HepG2 (cell line): ENCODE data around the gene LZTS2. TPM values are rescaled to one million over a fixed set of nuclear protein-coding genes. Genes with fewer than 3 reads are reported as not detected.

Experiments
- AGO1 ChIP-seq: fragments of 200-400 bp; formaldehyde crosslinking; IDR thresholded peaks from 2 replicates; pipeline ENCODE4 v1.6.1; 2017; ENCODE audit warnings: mild to moderate bottlenecking, low read depth, low read length, moderate library complexity; ENCODE audit not compliant: poor library complexity, severe bottlenecking
- AKNA ChIP-seq: sonication (generic); formaldehyde crosslinking; IDR thresholded peaks from 2 replicates; pipeline ENCODE4 v1.4.0; 2020; ENCODE audit warnings: missing genetic modification reagents, borderline replicate concordance
- GFI1 ChIP-seq: sonication (generic); formaldehyde crosslinking; IDR thresholded peaks from 2 replicates; pipeline ENCODE4 v1.5.0; 2020; ENCODE audit warnings: missing genetic modification reagents, mild to moderate bottlenecking, borderline replicate concordance
- KDM4B ChIP-seq: sonication (generic); formaldehyde crosslinking; IDR thresholded peaks from 2 replicates; pipeline ENCODE4 v1.4.0; 2020; ENCODE audit warnings: missing genetic modification reagents
- KLF11 ChIP-seq: IDR thresholded peaks from 2 replicates; pipeline ENCODE4 v1.6.1; 2016; ENCODE audit warnings: missing compliant biosample characterization
- MEIS1 ChIP-seq: sonication (generic); formaldehyde crosslinking; IDR thresholded peaks from 2 replicates; pipeline ENCODE4 v1.9.0; 2021; ENCODE audit warnings: mild to moderate bottlenecking, missing genetic modification reagents, moderate library complexity, borderline replicate concordance
- MLLT10 ChIP-seq: sonication (generic); formaldehyde crosslinking; IDR thresholded peaks from 2 replicates; pipeline ENCODE4 v1.4.0; 2020; ENCODE audit warnings: missing genetic modification reagents
- MXD4 ChIP-seq: IDR thresholded peaks from 2 replicates; pipeline ENCODE4 v1.6.1; 2016; ENCODE audit warnings: mild to moderate bottlenecking, missing biosample characterization, missing genetic modification reagents
- PAWR ChIP-seq: sonication (generic); formaldehyde crosslinking; IDR thresholded peaks from 2 replicates; pipeline ENCODE4 v1.4.0; 2020; ENCODE audit warnings: missing genetic modification reagents, mild to moderate bottlenecking, borderline replicate concordance
- RARG ChIP-seq: sonication (generic); formaldehyde crosslinking; IDR thresholded peaks from 2 replicates; pipeline ENCODE4 v1.4.0; 2020; ENCODE audit warnings: low read depth, mild to moderate bottlenecking, missing genetic modification reagents
- SMAD9 ChIP-seq: sonication (generic); formaldehyde crosslinking; IDR thresholded peaks from 2 replicates; pipeline ENCODE4 v1.5.1; 2020; ENCODE audit warnings: mild to moderate bottlenecking, missing genetic modification reagents
- SRF ChIP-seq: IDR thresholded peaks from 2 replicates; pipeline ENCODE4 v1.6.1; 2011; ENCODE audit warnings: mild to moderate bottlenecking, low read depth, low read length, moderate library complexity
- ZBTB20 ChIP-seq: sonication (generic); formaldehyde crosslinking; IDR thresholded peaks from 2 replicates; pipeline ENCODE4 v1.8.1; 2023; ENCODE audit warnings: missing genetic modification reagents, low read depth, mild to moderate bottlenecking, borderline replicate concordance
- ZC3H4 ChIP-seq: sonication (generic); formaldehyde crosslinking; IDR thresholded peaks from 2 replicates; pipeline ENCODE4 v1.4.0; 2020; ENCODE audit warnings: missing genetic modification reagents, borderline replicate concordance
- ZFP41 ChIP-seq: sonication (generic); formaldehyde crosslinking; IDR thresholded peaks from 2 replicates; pipeline ENCODE4 v1.4.0; 2020; ENCODE audit warnings: mild to moderate bottlenecking, missing genetic modification reagents, borderline replicate concordance
- ZNF124 ChIP-seq: sonication (generic); formaldehyde crosslinking; IDR thresholded peaks from 2 replicates; pipeline ENCODE4 v1.4.0; 2020; ENCODE audit warnings: missing genetic modification reagents
- ZNF180 ChIP-seq: sonication (generic); formaldehyde crosslinking; IDR thresholded peaks from 2 replicates; pipeline ENCODE4 v1.4.0; 2020; ENCODE audit warnings: low read depth, missing genetic modification reagents, borderline replicate concordance
- ZNF256 ChIP-seq: sonication (generic); formaldehyde crosslinking; conservative IDR thresholded peaks from 2 replicates; pipeline ENCODE4 v1.4.0; 2020; ENCODE audit warnings: missing genetic modification reagents
- ZNF337 ChIP-seq: sonication (generic); formaldehyde crosslinking; IDR thresholded peaks from 2 replicates; pipeline ENCODE4 v1.5.1; 2020; ENCODE audit warnings: missing genetic modification reagents, low read depth, mild to moderate bottlenecking, borderline replicate concordance
- ZNF557 ChIP-seq: sonication (generic); formaldehyde crosslinking; IDR thresholded peaks from 2 replicates; pipeline ENCODE4 v1.4.0; 2020; ENCODE audit warnings: missing genetic modification reagents
- ZNF644 ChIP-seq: IDR thresholded peaks from 2 replicates; pipeline ENCODE4 v1.6.1; 2016; ENCODE audit warnings: low read depth
- ZNF691 ChIP-seq: sonication (generic); formaldehyde crosslinking; IDR thresholded peaks from 2 replicates; pipeline ENCODE4 v1.4.0; 2020; ENCODE audit warnings: missing genetic modification reagents, low read depth, mild to moderate bottlenecking, borderline replicate concordance
- ZNF788 ChIP-seq: sonication (generic); formaldehyde crosslinking; IDR thresholded peaks from 2 replicates; pipeline ENCODE4 v1.5.0; 2020; ENCODE audit warnings: mild to moderate bottlenecking, missing genetic modification reagents, borderline replicate concordance
- polyA plus RNA-seq, 8 experiments: library from polyadenylated mRNA; depleted of rRNA in 3 of 8; stranded (reverse) in 7 of 8; unstranded in 1 of 8; fragments of >200 nt; fragmentation: Illumina TruSeq in 4 of 8; extraction: Trizol in 4 of 8; gene quantifications; 2 replicates each; pipeline versions ENCODE4 v1.2.1 to v1.2.3, GENCODE V29; 2011 to 2016; ENCODE audit warnings: low read depth in 4 of 8, missing spikeins in 1 of 8, mixed read lengths in 1 of 8; ENCODE audit not compliant: insufficient read depth in 1 of 8
- total RNA-seq, 5 experiments: library from RNA; depleted of rRNA; stranded (reverse); fragments of >200 nt; fragmentation: Illumina TruSeq; extraction: Trizol; gene quantifications; 2 replicates each; pipeline ENCODE4 v1.2.3, GENCODE V29; 2016; ENCODE audit warnings: low read depth in 1 of 5
- TF ChIP-seq, protein P1 (sequence below): sonication (generic); formaldehyde crosslinking; IDR thresholded peaks from 2 replicates; pipeline ENCODE4 v1.5.0; 2020; ENCODE audit warnings: mild to moderate bottlenecking, low read depth, missing genetic modification reagents, borderline replicate concordance

Gene LZTS2
- total and polyA plus RNA-seq, 2 of the 13 experiments (the other 11 are each of a cell fraction or from before 2014, with no cell fraction given): 43.6 to 65.6 TPM

GRCh38 chr10:100997360-100998182 is 2.0 kb upstream of the LZTS2 start (continued):
- TF ChIP-seq ZNF691 (CRISPR knock-in tag) (no peak; the same call in 1 of the 2 replicates), PAWR (CRISPR knock-in tag) (no peak), SRF (no peak), MEIS1 (no peak), MXD4 (CRISPR knock-in tag) (peak; percentile 37), ZNF644 (no peak), ZNF557 (CRISPR knock-in tag) (no peak), ZNF180 (CRISPR knock-in tag) (no peak), ZNF256 (0 out of 2 replicates have a peak, but pooled peaks have one; percentile 22), AKNA (no peak), KLF11 (CRISPR knock-in tag) (peak; percentile 50; the same call in 1 of the 2 replicates), ZBTB20 (CRISPR knock-in tag) (no peak), SMAD9 (CRISPR knock-in tag) (no peak), ZNF788 (CRISPR knock-in tag) (no peak; the same call in 1 of the 2 replicates), ZNF124 (CRISPR knock-in tag) (no peak), MLLT10 (no peak), AGO1 (peak; percentile 8), ZFP41 (CRISPR knock-in tag) (no peak; the same call in 1 of the 2 replicates), ZC3H4 (CRISPR knock-in tag) (no peak), KDM4B (no peak), ZNF337 (no peak), GFI1 (CRISPR knock-in tag) (no peak), RARG (CRISPR knock-in tag) (no peak)
- TF ChIP-seq, protein P1, sequence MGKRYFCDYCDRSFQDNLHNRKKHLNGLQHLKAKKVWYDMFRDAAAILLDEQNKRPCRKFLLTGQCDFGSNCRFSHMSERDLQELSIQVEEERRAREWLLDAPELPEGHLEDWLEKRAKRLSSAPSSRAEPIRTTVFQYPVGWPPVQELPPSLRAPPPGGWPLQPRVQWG (CRISPR knock-in tag): no peak
